Measurements from ENCODE around the gene TINAGL1.

- TF ChIP-seq POLR2AphosphoS5 (IDR thresholded peaks at IDR 0.05; ENCODE audit: low read depth, low read length), result no peak
- TF ChIP-seq SIN3A (IDR thresholded peaks at IDR 0.05; ENCODE audit: borderline replicate concordance, insufficient read depth, low read length), result no peak
- no peak for TF ChIP-seq REST (IDR thresholded peaks at IDR 0.05; ENCODE audit: insufficient read depth in 1 of 2, low read depth in 2 of 2, low read length in 2 of 2)
- TF ChIP-seq FOXP2 (optimal IDR thresholded peaks at IDR 0.05; ENCODE audit: borderline replicate concordance, extremely low read depth, extremely low read length, insufficient read depth), result no peak
Measured at GRCh38 chr1:31633117-31633516, 56.8 kb downstream of the TINAGL1 start.
